H1 (cell line): ENCODE measurements around the gene SPTBN4. TPM values are rescaled to one million over a fixed set of nuclear protein-coding genes. Genes with fewer than 3 reads are reported as not detected.

ENCODE experiments used
- CTCF ChIA-PET: fragments of 300-600 bp; sonication (Branson Sonifier 250); formaldehyde crosslinking; loops from one replicate; lab custom pipeline; 2021; ENCODE audit not compliant: partially characterized antibody; lab: Charles Lee
- POLR2A ChIA-PET: fragments of 300-600 bp; sonication (Branson Sonifier 250); formaldehyde crosslinking; loops from one replicate; lab custom pipeline; 2021; ENCODE audit warnings: inconsistent platforms; ENCODE audit not compliant: partially characterized antibody; lab: Charles Lee
- DNase-seq, 2 experiments: peaks; one replicate each; pipeline versions ENCODE4 v3.0.0 to v3.0.0-alpha.2; 2010 to 2022; ENCODE audit warnings: low spot score in 2 of 2, low read depth in 1 of 2, mixed read lengths in 1 of 2
- FAIRE-seq: peaks from 2 replicates; lab custom pipeline; 2011; peaks lifted over from hg19 to GRCh38; lab: Jason Lieb, UNC
- H2AFZ ChIP-seq: 2 replicates; pipeline ENCODE4 v1.8.1; 2012; ENCODE audit warnings: low read length, inconsistent platforms
- H2AK5ac ChIP-seq: 2 replicates; pipeline ENCODE4 v1.6.1; 2013; ENCODE audit warnings: low read depth, low read length
- H2BK120ac ChIP-seq: replicated peaks from 2 replicates; pipeline ENCODE3; 2013; ENCODE audit warnings: low read depth, low read length, inconsistent platforms
- H2BK12ac ChIP-seq: 2 replicates; pipeline ENCODE4 v1.6.1; 2013; ENCODE audit warnings: low read depth, low read length
- H2BK15ac ChIP-seq: 2 replicates; pipeline ENCODE4 v1.6.1; 2013; ENCODE audit warnings: low read length
- H2BK20ac ChIP-seq: 2 replicates; pipeline ENCODE4 v1.6.1; 2013; ENCODE audit warnings: low read length
- H2BK5ac ChIP-seq: 2 replicates; pipeline ENCODE4 v1.6.1; 2013; ENCODE audit warnings: low read depth, low read length
- H3K14ac ChIP-seq: 2 replicates; pipeline ENCODE4 v1.6.1; 2013; ENCODE audit warnings: inconsistent platforms; ENCODE audit not compliant: insufficient read length
- H3K18ac ChIP-seq: 2 replicates; pipeline ENCODE4 v1.6.1; 2013; ENCODE audit warnings: low read length; ENCODE audit errors: extremely low read depth
- H3K23ac ChIP-seq: 2 replicates; pipeline ENCODE4 v1.6.1; 2013; ENCODE audit warnings: inconsistent platforms; ENCODE audit not compliant: insufficient read length
- H3K23me2 ChIP-seq: 2 replicates; pipeline ENCODE4 v1.6.1; 2013; ENCODE audit warnings: low read depth, low read length
- H3K27ac ChIP-seq: 2 replicates; pipeline ENCODE4 v1.6.1; 2011; ENCODE audit warnings: low read depth, low read length, inconsistent platforms
- H3K27me3 ChIP-seq, 4 experiments: replicated peaks in 1 of 4; 1 replicate in 1 of 4; 2 replicates in 3 of 4; pipeline versions ENCODE4 v1.6.1 to v1.8.1; 2011 to 2013; ENCODE audit warnings: low read length in 3 of 4, mild to moderate bottlenecking in 3 of 4, inconsistent platforms in 2 of 4, mixed read lengths in 2 of 4, moderate library complexity in 1 of 4; ENCODE audit not compliant: control insufficient read depth in 3 of 4, insufficient read depth in 3 of 4; ENCODE audit errors: extremely low read depth in 1 of 4
- H3K36me3 ChIP-seq, 4 experiments: 2 replicates each; pipeline versions ENCODE4 v1.6.1 to v1.8.1; 2011 to 2013; ENCODE audit warnings: mild to moderate bottlenecking in 4 of 4, low read length in 3 of 4, moderate library complexity in 2 of 4, control low read depth in 1 of 4, inconsistent platforms in 1 of 4; ENCODE audit not compliant: insufficient read depth in 4 of 4, control insufficient read depth in 2 of 4
- H3K4ac ChIP-seq: replicated peaks from 2 replicates; pipeline ENCODE3; 2013; ENCODE audit warnings: low read length, low read depth, mixed read lengths, inconsistent platforms; ENCODE audit not compliant: insufficient read length
- H3K4me1 ChIP-seq, 4 experiments: replicated peaks in 1 of 4; 1 replicate in 1 of 4; 2 replicates in 3 of 4; pipeline versions ENCODE4 v1.6.1 to v1.8.1; 2011 to 2013; ENCODE audit warnings: low read length in 3 of 4, inconsistent platforms in 2 of 4, mixed read lengths in 1 of 4; ENCODE audit not compliant: insufficient read depth in 4 of 4, control insufficient read depth in 3 of 4
- H3K4me2 ChIP-seq, 2 experiments: 2 replicates each; pipeline versions ENCODE4 v1.6.1 to v1.8.1; 2011 to 2013; ENCODE audit warnings: low read depth in 2 of 2, low read length in 2 of 2, control low read depth in 1 of 2, inconsistent platforms in 1 of 2, mild to moderate bottlenecking in 1 of 2; ENCODE audit not compliant: insufficient read depth in 1 of 2
- H3K4me3 ChIP-seq, 4 experiments: fragments of 200-600, 300-600 bp in 1 of 4; sonication (generic), shearing (Covaris generic), sonication (Bioruptor Twin) in 1 of 4; 2 replicates each; pipeline versions ENCODE4 v1.5.1 to v1.8.1; 2011 to 2016; ENCODE audit warnings: low read length in 4 of 4, low read depth in 3 of 4, control low read depth in 2 of 4, inconsistent platforms in 2 of 4, mild to moderate bottlenecking in 2 of 4, mixed read lengths in 1 of 4, moderate library complexity in 1 of 4; ENCODE audit not compliant: insufficient read depth in 2 of 4; ENCODE audit errors: extremely low read depth in 1 of 4
- H3K56ac ChIP-seq: replicated peaks from 2 replicates; pipeline ENCODE3; 2013; ENCODE audit warnings: low read depth, mild to moderate bottlenecking, mixed read lengths, low read length, inconsistent platforms; ENCODE audit not compliant: insufficient read length
- H3K79me1 ChIP-seq: 2 replicates; pipeline ENCODE4 v1.6.1; 2013; ENCODE audit warnings: low read depth, low read length, control low read depth
- H3K79me2 ChIP-seq, 2 experiments: 2 replicates each; pipeline versions ENCODE4 v1.6.1 to v1.8.1; 2012 to 2013; ENCODE audit warnings: low read length in 2 of 2, mild to moderate bottlenecking in 2 of 2, inconsistent platforms in 1 of 2; ENCODE audit not compliant: insufficient read depth in 2 of 2, control insufficient read depth in 1 of 2
- H3K9ac ChIP-seq, 4 experiments: replicated peaks in 1 of 4; 1 replicate in 1 of 4; 2 replicates in 3 of 4; pipeline versions ENCODE4 v1.6.1 to v1.8.1; 2011 to 2013; ENCODE audit warnings: low read depth in 3 of 4, low read length in 3 of 4, control low read depth in 2 of 4, mild to moderate bottlenecking in 2 of 4, moderate library complexity in 2 of 4, inconsistent platforms in 1 of 4; ENCODE audit errors: extremely low read depth in 1 of 4
- H3K9me3 ChIP-seq, 2 experiments: 2 replicates each; pipeline versions ENCODE4 v1.6.1 to v1.8.1; 2012 to 2013; ENCODE audit warnings: mild to moderate bottlenecking in 2 of 2, moderate library complexity in 2 of 2, control low read depth in 1 of 2, inconsistent platforms in 1 of 2, low read depth in 1 of 2, low read length in 1 of 2, mixed read lengths in 1 of 2; ENCODE audit not compliant: insufficient read depth in 2 of 2
- H4K20me1 ChIP-seq, 2 experiments: replicated peaks in 1 of 2; 2 replicates each; pipeline versions ENCODE3 to v1.8.1; 2011 to 2013; ENCODE audit warnings: inconsistent platforms in 2 of 2, low read length in 2 of 2, mild to moderate bottlenecking in 1 of 2; ENCODE audit not compliant: insufficient read depth in 2 of 2, control insufficient read depth in 1 of 2
- H4K5ac ChIP-seq: 2 replicates; pipeline ENCODE4 v1.6.1; 2013; ENCODE audit warnings: low read length, low read depth, mixed read lengths, inconsistent platforms; ENCODE audit not compliant: insufficient read length
- H4K8ac ChIP-seq: 2 replicates; pipeline ENCODE4 v1.8.0; 2013; ENCODE audit warnings: mild to moderate bottlenecking, moderate library complexity, low read length, inconsistent platforms; ENCODE audit not compliant: insufficient read depth; ENCODE audit errors: extremely low read depth
- H4K91ac ChIP-seq: replicated peaks from 2 replicates; pipeline ENCODE3; 2013; ENCODE audit warnings: low read length, mixed read lengths, inconsistent platforms; ENCODE audit not compliant: insufficient read length
- BCL11A ChIP-seq, 2 experiments: IDR thresholded peaks; one replicate each; pipeline ENCODE4 v1.6.1; 2011; ENCODE audit warnings: low read depth in 2 of 2, low read length in 2 of 2, mild to moderate bottlenecking in 2 of 2
- BRCA1 ChIP-seq: IDR thresholded peaks from 2 replicates; pipeline ENCODE4 v1.6.1; 2012; ENCODE audit warnings: low read depth, low read length, improper control_type of control experiment
- CEBPB ChIP-seq: IDR thresholded peaks from 2 replicates; pipeline ENCODE4 v1.6.1; 2012; ENCODE audit warnings: low read depth, low read length
- EZH2 ChIP-seq: fragments of 200-600 bp; sonication (generic); IDR thresholded peaks from 2 replicates; pipeline ENCODE4 v1.7.1; 2012; ENCODE audit warnings: low read depth, mild to moderate bottlenecking, moderate library complexity, low read length, inconsistent platforms; ENCODE audit not compliant: severe bottlenecking
- HDAC6 ChIP-seq: IDR thresholded peaks from one replicate; pipeline ENCODE4 v1.7.1; 2012; ENCODE audit warnings: low read depth, mild to moderate bottlenecking, inconsistent platforms, low read length, moderate library complexity
- KDM5A ChIP-seq: fragments of 200-600 bp; IDR thresholded peaks from 2 replicates; pipeline ENCODE4 v1.7.1; 2012; ENCODE audit warnings: mild to moderate bottlenecking, low read length, inconsistent platforms, mixed read lengths
- MAFK ChIP-seq: IDR thresholded peaks from 2 replicates; pipeline ENCODE4 v1.6.1; 2012; ENCODE audit warnings: low read depth, mild to moderate bottlenecking, improper control_type of control experiment, low read length
- POU5F1 ChIP-seq: IDR thresholded peaks from 2 replicates; pipeline ENCODE4 v1.6.1; 2011; ENCODE audit warnings: low read depth, mild to moderate bottlenecking, low read length, moderate library complexity
- RXRA ChIP-seq: IDR thresholded peaks from 2 replicates; pipeline ENCODE4 v1.6.1; 2011; ENCODE audit warnings: low read depth, mild to moderate bottlenecking, low read length, moderate library complexity; ENCODE audit not compliant: insufficient read depth
- SP1 ChIP-seq: IDR thresholded peaks from 2 replicates; pipeline ENCODE4 v1.6.1; 2011; ENCODE audit warnings: low read depth, low read length
- SP4 ChIP-seq: IDR thresholded peaks from 2 replicates; pipeline ENCODE4 v1.6.1; 2012; ENCODE audit warnings: low read length, inconsistent platforms
- TAF1 ChIP-seq: IDR thresholded peaks from 2 replicates; pipeline ENCODE4 v1.6.1; 2011; ENCODE audit warnings: mild to moderate bottlenecking, low read depth, low read length
- TEAD4 ChIP-seq: IDR thresholded peaks from 2 replicates; pipeline ENCODE4 v1.6.1; 2012; ENCODE audit warnings: low read depth, low read length, inconsistent platforms, mixed read lengths
- ZNF274 ChIP-seq: IDR thresholded peaks from 2 replicates; pipeline ENCODE4 v1.7.0; 2012; ENCODE audit warnings: low read length, borderline replicate concordance; ENCODE audit errors: extremely low read depth
- WGBS, 2 experiments: shearing (Covaris generic) in 1 of 2; methylation state at CpG; one replicate each; pipeline versions ENCODE4 v1.1.6 to v1.1.7; 2013 to 2015; ENCODE audit warnings: low lambda C conversion rate in 2 of 2, mixed read lengths in 2 of 2, inconsistent platforms in 1 of 2, low coverage in 1 of 2, missing lambda C conversion rate in 1 of 2; ENCODE audit not compliant: insufficient replicate concordance in 2 of 2, insufficient coverage in 1 of 2, insufficient read length in 1 of 2; ENCODE audit errors: extremely low coverage in 1 of 2, missing lambda C conversion rate in 1 of 2; 5-methylcytosine and 5-hydroxymethylcytosine counted together
- polyA plus RNA-seq, 7 experiments: library from polyadenylated mRNA; depleted of rRNA in 3 of 7; stranded (reverse) in 5 of 7; unstranded in 2 of 7; fragments of >200 nt in 5 of 7; fragments of 200-250 nt in 2 of 7; gene quantifications; 1 replicate in 5 of 7; 2 replicates in 1 of 7; 4 replicates in 1 of 7; pipeline versions ENCODE4 v1.2.1 to v1.2.3, GENCODE V29; 2011 to 2013; ENCODE audit warnings: missing spikeins in 2 of 7, mixed read lengths in 2 of 7
- total RNA-seq: library from RNA; stranded (reverse); fragmentation: NEBNext Ultra II Directional; extraction: Animal tissue kit (Norgen Biotek cat#: 25700); gene quantifications from 2 replicates; pipeline ENCODE4 v1.2.1, GENCODE V29; 2021

The SPTBN4 gene
- total and polyA plus RNA-seq, 2 of the 8 experiments (the other 6 are each of a cell fraction or from before 2014, with no cell fraction given): 1.9 to 3.0 TPM

DNA sequence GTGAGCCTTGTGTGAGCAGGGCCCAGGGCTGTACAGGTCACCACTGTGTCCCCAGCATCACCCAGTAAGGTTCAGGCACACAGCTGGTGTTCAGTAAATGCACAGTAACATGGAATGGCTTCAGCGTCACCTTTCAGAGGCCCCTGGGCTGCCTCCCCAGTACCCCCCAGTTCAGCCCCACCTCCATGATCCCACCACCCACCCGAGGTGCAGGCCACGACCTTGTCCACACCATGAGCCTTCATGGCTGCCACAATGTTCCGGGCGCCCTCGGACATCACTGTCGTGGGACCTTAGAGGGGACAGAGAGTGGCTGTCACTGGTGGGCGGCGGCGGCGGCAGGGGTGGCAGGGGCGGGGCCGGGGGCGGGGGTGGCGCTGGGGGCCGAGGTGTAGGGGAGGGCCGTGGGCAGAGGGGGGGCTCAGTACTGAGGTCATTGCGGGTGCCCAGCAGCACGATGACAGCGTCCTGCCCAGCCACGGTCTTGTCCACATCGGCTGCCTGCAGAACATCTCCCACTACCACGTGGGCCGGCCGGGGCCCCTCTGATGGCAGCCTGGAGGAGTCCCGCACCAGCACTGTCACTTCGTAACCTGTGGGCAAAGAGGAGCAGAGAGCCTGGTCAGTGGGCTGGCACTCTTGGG lies 8.7 kb upstream of the SPTBN4 start:
- Histone ChIP-seq H3K23me2 (no peaks in the 10 kb centered on the region), H3K9ac (no peak overlapping the region), H3K79me2 (no peaks in the 10 kb centered on the region), H3K4me1 (no peaks in the 10 kb centered on the region), H3K14ac (no peak overlapping the region), H4K20me1 (peaks cover 0 to 1% of the 10 kb centered on the region in 2 experiments), H3K4me3 (no peak overlapping the region), H2BK120ac (no peak overlapping the region), H2BK5ac (no peak overlapping the region), H2AK5ac (no peak overlapping the region), H2AFZ (no peak overlapping the region), H3K23ac (no peak overlapping the region), H2BK20ac (no peak overlapping the region), H3K79me1 (no peaks in the 10 kb centered on the region), H2BK15ac (no peak overlapping the region), H3K9me3 (no peaks in the 10 kb centered on the region), H3K4me2 (no peak overlapping the region), H4K8ac (no peak overlapping the region), H4K91ac (no peak overlapping the region), H2BK12ac (no peak overlapping the region), H3K56ac (no peak overlapping the region), H3K27me3 (no peaks in the 10 kb centered on the region; a peak in 1 of 7 replicates), H3K27ac (no peak overlapping the region), H3K4ac (no peak overlapping the region), H3K18ac (no peak overlapping the region), H4K5ac (no peak overlapping the region), H3K36me3 (no peaks in the 10 kb centered on the region)
- 91% methylated on average over 12 of the region's 27 CpGs; no CpG with 5 or more reads in 1 of the 2 experiments for WGBS, 2 experiments
- FAIRE-seq (no peak), DNase-seq (no peak)
- ChIA-PET POLR2A (interaction anchor here (0.6 to 3.9 kb wide), 2 partner anchors 15 to 282 kb away, joined by 3 to 15 read pairs; partner anchors contain the start of gene SERTAD3), CTCF (interaction anchor here (0.8 kb wide), 1 partner anchor 47 kb away, joined by 3 read pairs; no protein-coding TSS in a partner anchor)
- no peak for TF ChIP-seq MAFK
- TF ChIP-seq SP4: no peak
- TF ChIP-seq TAF1: no peak
- no peak for TF ChIP-seq ZNF274
- no peak for TF ChIP-seq CEBPB
- TF ChIP-seq BCL11A (IDR thresholded peaks at IDR 0.05; ENCODE audit: low read depth in 2 of 2, low read length in 2 of 2): no peak
- TF ChIP-seq HDAC6: no peak
- TF ChIP-seq TEAD4: no peak
- TF ChIP-seq EZH2: no peak
- no peak for TF ChIP-seq POU5F1
- TF ChIP-seq RXRA: no peak
- TF ChIP-seq BRCA1: no peak
- no peak for TF ChIP-seq SP1
- no peak for TF ChIP-seq KDM5A
